ENCODE results near the gene EMC9.

DNA sequence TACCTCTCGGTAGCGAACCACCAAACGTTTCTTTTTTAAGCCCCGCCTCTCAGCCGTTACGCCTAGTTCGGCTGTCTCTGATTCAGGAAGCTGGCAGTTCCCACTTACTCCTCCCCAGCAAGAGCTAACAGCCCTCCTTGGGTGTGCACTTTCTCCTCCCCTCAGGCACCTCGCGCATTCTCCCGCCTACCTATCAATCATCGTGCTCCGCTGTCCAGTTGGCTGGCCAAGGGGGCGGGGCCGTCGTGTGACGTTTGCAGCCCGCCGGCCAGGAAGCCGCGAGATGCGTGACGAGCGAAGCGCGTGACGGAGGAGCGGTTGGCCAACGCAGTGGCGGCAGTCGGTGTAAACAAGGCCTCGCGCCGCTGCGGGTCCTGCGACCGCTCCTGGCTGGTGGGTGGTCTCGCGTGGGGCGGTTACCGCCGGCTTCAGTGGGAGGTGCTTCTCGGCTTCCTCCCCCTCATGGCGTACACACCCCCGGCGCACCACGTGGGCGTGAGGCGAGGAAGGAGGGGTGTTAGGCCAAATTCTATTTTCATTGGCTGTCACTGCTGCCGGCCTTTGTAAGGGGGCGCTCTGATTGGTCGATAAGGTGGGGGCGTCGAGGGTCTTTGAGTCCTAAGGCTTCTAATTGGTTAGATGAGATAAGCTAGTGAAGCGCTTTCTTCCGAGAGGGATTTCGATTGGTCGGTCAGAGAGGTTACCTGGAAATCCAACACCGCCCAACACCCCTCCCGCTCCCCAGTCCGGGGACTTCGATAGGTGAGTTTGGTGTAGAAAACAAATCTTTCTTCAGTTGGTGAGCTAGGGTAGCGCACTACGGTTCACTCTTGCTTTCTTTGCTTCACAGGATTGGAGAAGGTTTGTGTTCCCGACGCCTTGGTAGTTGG lies 26.6 kb downstream of the EMC9 start, which contains the start of the genes DCAF11 and NRL:
- TF ChIP-seq POLR2A (IDR thresholded peaks at IDR 0.05; ENCODE audit: borderline replicate concordance, extremely low read depth, insufficient read depth, insufficient read length): peak; percentile 2
- TF ChIP-seq SP1 (IDR thresholded peaks at IDR 0.05; ENCODE audit: low read depth): peak; percentile 96
- TF ChIP-seq, protein P1, sequence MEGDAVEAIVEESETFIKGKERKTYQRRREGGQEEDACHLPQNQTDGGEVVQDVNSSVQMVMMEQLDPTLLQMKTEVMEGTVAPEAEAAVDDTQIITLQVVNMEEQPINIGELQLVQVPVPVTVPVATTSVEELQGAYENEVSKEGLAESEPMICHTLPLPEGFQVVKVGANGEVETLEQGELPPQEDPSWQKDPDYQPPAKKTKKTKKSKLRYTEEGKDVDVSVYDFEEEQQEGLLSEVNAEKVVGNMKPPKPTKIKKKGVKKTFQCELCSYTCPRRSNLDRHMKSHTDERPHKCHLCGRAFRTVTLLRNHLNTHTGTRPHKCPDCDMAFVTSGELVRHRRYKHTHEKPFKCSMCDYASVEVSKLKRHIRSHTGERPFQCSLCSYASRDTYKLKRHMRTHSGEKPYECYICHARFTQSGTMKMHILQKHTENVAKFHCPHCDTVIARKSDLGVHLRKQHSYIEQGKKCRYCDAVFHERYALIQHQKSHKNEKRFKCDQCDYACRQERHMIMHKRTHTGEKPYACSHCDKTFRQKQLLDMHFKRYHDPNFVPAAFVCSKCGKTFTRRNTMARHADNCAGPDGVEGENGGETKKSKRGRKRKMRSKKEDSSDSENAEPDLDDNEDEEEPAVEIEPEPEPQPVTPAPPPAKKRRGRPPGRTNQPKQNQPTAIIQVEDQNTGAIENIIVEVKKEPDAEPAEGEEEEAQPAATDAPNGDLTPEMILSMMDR (IDR thresholded peaks at IDR 0.05 in 2 of 3, conservative IDR thresholded peaks at IDR 0.05 in 1 of 3; ENCODE audit: borderline replicate concordance in 1 of 3, insufficient read depth in 1 of 3, low read depth in 2 of 3, low read length in 2 of 3): no peak
- no peak for TF ChIP-seq ZNF274 (IDR thresholded peaks at IDR 0.05; ENCODE audit: low read depth, low read length)
- TF ChIP-seq FOSL1 (IDR thresholded peaks at IDR 0.05; ENCODE audit: low read depth): no peak
- no peak for TF ChIP-seq RAD21 (IDR thresholded peaks at IDR 0.05; ENCODE audit: low read depth)
- TF ChIP-seq SRF (IDR thresholded peaks at IDR 0.05; ENCODE audit: low read depth): no peak; the same call in 1 of the 2 replicates
- no peak for TF ChIP-seq EZH2phosphoT487 (IDR thresholded peaks at IDR 0.05; ENCODE audit: borderline replicate concordance)
- no peak for TF ChIP-seq JUND (IDR thresholded peaks at IDR 0.05)
